Activated CD8-positive, alpha-beta memory T cell treated with anti-CD3 and anti-CD28 coated beads for 36 hours (primary cell): ENCODE results near the gene FGF1. TPM values are rescaled to one million over a fixed set of nuclear protein-coding genes. Genes with fewer than 3 reads are reported as not detected.

Experiments used
- CTCF ChIA-PET: fragments of 350-600 bp; sonication (Branson Sonifier 250); formaldehyde crosslinking; loops from one replicate; lab custom pipeline; 2021; ENCODE audit warnings: antibody characterized with exemption; lab: Charles Lee
- POLR2A ChIA-PET: fragments of 350-600 bp; sonication (Branson Sonifier 250); formaldehyde crosslinking; loops from one replicate; lab custom pipeline; 2021; ENCODE audit warnings: antibody characterized with exemption; lab: Charles Lee
- total RNA-seq, 2 experiments: library from RNA; stranded (reverse); gene quantifications; one replicate each; pipeline ENCODE4 v1.2.3, GENCODE V29; 2021

The FGF1 gene
- total RNA-seq, 2 experiments from 2014 or later: not detected

- CTCF ChIA-PET: no interaction called here
- POLR2A ChIA-PET: no interaction called here
These were observed 77.8 kb downstream of the FGF1 start for GRCh38 chr5:142608081-142608480.

DNA sequence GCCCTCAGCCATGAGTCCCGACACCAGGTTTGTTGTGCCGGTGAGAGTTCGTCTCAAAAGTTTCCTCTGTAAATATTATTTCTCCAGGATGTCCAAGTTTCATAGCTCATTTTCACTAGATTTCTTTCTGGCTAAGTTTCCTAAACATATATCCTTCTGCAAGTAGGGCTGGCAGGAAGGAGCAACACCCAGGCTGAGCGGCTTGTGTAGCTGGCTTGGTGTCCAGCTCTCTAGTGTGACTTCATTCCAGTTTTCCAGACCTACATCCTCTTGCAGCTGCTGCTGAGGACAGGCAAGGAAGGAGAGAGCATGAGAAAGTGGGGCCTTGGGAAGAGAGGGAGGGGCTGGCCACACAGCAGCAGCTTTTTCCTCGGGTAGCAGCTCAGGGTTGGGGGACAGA is 80.3 kb downstream of the FGF1 start:
- CTCF ChIA-PET: interaction anchor here (1.0 to 3.1 kb wide), 4 partner anchors 10 to 108 kb away, joined by 3 to 12 read pairs (median 3); no protein-coding TSS in a partner anchor
- POLR2A ChIA-PET: interaction anchor here (0.7 kb wide), 1 partner anchor 1386 kb away, joined by 3 read pairs; no protein-coding TSS in a partner anchor

DNA sequence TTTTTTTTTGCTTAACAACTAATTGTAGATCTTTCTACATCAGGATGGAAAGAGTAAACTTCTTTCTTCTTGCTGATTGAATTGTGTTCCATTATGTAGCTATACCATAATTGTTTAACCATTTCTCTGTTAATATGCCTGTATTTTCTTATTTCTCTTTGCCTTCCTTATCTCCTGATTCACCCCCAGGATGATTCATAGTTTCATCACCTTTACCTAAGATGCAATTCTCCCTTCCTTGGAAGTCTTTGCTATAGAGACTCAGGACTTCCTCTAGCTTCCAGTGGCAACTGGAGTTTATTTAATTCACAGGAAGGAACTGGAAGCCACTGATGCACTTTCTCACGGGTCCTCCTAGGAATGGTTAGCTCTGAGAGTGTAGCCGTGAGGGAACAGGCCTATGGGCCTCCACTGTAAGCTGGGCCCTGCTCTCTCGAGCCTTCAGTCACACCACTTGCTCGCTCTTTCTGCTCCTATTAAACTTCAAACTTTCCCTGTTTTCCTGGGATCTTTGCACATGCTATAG is 83.1 kb downstream of the FGF1 start:
- ChIA-PET POLR2A (no interaction called here), CTCF (no interaction called here)

GRCh38 chr5:142601432-142601831 is 84.5 kb downstream of the FGF1 start:
- POLR2A ChIA-PET: no interaction called here
- CTCF ChIA-PET: no interaction called here

DNA sequence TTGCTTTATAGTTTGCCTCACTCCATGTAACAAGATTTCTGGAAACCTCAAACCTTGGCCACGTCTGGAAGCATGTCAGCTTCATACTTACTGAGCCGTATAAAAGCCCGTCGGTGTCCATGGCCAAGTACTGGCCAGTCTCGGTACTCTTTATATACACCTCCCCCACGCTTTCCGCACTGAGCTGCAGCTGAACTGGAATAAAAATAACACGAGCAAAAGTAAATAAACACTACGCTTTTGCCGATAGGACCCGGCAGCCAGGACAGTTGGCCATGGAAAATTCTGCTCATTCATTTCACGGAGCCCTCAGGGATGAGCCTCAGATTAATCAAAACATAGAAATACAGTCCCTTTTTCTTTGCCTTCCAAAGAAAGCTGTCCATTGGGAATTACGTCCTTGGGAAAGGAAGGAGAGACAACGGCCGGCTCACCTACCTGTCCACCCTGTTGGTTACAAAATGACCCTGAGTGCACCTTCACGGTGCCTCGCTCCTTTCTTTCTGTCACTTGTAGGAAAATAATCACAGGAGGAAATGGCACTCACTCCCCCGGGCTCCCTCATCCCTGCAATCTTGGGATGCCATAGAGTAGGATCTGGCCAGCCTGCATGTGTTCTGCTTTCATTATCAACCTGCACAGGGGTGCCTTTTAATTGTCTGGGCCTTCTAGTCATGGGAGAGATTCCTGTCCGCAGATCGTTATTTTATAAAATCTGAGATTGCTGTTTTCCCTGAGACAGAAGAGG is 85.1 kb downstream of the FGF1 start:
- ChIA-PET CTCF (no interaction called here), POLR2A (no interaction called here)

- POLR2A ChIA-PET: no interaction called here
- CTCF ChIA-PET: interaction anchor here (0.8 to 2.1 kb wide), 3 partner anchors 10 to 113 kb away, joined by 3 to 7 read pairs (median 3); no protein-coding TSS in a partner anchor
These were observed 85.8 kb downstream of the FGF1 start for GRCh38 chr5:142600092-142600491.

DNA sequence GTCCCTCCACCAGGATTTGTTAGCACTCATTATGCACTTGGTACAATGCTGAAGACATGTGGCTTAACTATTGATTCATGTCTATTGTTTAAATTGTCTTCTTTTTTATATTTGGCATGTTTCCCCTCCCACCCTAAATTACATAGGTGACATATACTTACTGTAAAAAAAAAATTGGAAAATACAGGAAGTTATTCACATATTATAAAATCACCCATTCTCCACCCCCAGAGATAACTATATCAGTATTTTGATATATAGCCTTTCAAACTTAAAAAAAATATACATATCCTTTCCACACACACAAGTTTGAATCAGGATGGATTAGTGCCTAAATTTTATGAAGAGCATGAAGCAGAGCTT is 87.6 kb downstream of the FGF1 start:
- POLR2A ChIA-PET: no interaction called here
- CTCF ChIA-PET: interaction anchor here (1.8 to 2.1 kb wide), 2 partner anchors 11 to 12 kb away, joined by 5 to 7 read pairs; no protein-coding TSS in a partner anchor

GRCh38 chr5:142597546-142598337 is 88.1 kb downstream of the FGF1 start:
- CTCF ChIA-PET: interaction anchor here (1.8 to 2.1 kb wide), 2 partner anchors 10 to 12 kb away, joined by 5 to 7 read pairs; no protein-coding TSS in a partner anchor

DNA sequence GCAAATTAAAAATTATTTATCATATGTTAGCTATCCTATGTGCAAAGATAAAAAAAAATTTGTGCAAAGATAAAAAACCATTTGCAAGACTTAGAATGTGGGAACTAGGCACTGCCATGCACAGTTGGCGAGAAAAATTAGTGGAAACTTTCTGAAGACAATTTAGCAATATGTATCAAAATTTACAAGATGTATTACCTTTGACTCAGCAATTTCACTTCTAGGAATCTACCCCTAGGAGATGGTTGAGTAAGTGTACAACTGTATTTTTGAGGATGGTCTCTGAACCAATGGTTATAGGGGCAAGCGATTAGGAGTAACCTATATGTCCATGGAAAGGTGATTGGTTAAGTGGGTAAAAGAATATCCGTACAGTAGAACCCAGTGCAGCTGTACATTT is 88.9 kb downstream of the FGF1 start:
- CTCF ChIA-PET: interaction anchor here (1.8 kb wide), 1 partner anchor 10 kb away, joined by 5 read pairs; no protein-coding TSS in a partner anchor
- POLR2A ChIA-PET: no interaction called here

More at GRCh38 chr5:142597546-142598337, 88.1 kb downstream of the FGF1 start:
- POLR2A ChIA-PET: no interaction called here

- ChIA-PET CTCF (no interaction called here), POLR2A (no interaction called here)
These were observed 93.5 kb downstream of the FGF1 start for GRCh38 chr5:142592365-142592764.

GRCh38 chr5:142590451-142591231 is 95.2 kb downstream of the FGF1 start:
- POLR2A ChIA-PET: no interaction called here
- CTCF ChIA-PET: interaction anchor here (1.8 kb wide), 1 partner anchor 108 kb away, joined by 5 read pairs; no protein-coding TSS in a partner anchor

- CTCF ChIA-PET: interaction anchor here (1.4 kb wide), 1 partner anchor 13 kb away, joined by 3 read pairs; no protein-coding TSS in a partner anchor
- POLR2A ChIA-PET: no interaction called here
These were observed 96.2 kb downstream of the FGF1 start for GRCh38 chr5:142589720-142590119.

DNA sequence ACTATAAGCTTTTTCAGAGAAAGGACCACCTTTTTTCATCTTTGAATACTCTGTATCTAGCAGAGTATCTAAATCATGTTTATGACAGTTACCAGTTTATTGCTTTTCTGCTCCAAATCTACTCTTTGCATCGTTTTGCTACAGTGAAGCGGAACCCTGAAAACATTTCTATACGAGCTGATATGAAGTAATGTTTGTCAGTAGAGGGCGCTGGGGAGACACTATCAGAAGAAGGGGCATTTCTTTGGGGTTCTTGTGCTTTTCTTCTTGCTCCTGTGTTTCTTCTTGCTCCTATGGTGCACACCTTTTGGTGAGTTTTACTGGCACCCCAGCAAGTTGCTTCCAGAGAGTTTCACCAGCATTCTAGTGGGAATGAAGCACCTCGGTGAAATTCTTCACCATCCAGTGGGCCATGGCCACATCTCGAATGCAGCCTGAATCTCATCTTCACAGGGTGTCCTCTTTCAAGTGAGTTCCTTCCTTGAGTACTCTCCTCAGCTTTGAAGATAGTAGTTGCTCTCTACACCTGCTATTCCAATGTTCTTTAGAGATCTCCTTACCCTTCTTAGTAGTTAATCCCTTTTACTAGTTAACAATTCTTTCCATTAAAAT is 98.4 kb downstream of the FGF1 start:
- ChIA-PET CTCF (interaction anchor here (0.6 to 1.3 kb wide), 4 partner anchors 11 to 420 kb away, joined by 3 to 5 read pairs (median 3); no protein-coding TSS in a partner anchor), POLR2A (no interaction called here)

GRCh38 chr5:142586552-142586951 is 99.3 kb downstream of the FGF1 start:
- POLR2A ChIA-PET: no interaction called here
- CTCF ChIA-PET: interaction anchor here (1.0 to 1.6 kb wide), 3 partner anchors 11 to 111 kb away, joined by 3 to 6 read pairs (median 3); no protein-coding TSS in a partner anchor

- ChIA-PET CTCF (interaction anchor here (0.7 to 1.6 kb wide), 2 partner anchors 8 to 10 kb away, joined by 3 to 6 read pairs; no protein-coding TSS in a partner anchor), POLR2A (no interaction called here)
These were observed 100.4 kb downstream of the FGF1 start for GRCh38 chr5:142585451-142585850.

GRCh38 chr5:142584891-142585290 is 101.0 kb downstream of the FGF1 start:
- ChIA-PET CTCF (interaction anchor here (0.7 kb wide), 1 partner anchor 9 kb away, joined by 3 read pairs; no protein-coding TSS in a partner anchor), POLR2A (no interaction called here)

DNA sequence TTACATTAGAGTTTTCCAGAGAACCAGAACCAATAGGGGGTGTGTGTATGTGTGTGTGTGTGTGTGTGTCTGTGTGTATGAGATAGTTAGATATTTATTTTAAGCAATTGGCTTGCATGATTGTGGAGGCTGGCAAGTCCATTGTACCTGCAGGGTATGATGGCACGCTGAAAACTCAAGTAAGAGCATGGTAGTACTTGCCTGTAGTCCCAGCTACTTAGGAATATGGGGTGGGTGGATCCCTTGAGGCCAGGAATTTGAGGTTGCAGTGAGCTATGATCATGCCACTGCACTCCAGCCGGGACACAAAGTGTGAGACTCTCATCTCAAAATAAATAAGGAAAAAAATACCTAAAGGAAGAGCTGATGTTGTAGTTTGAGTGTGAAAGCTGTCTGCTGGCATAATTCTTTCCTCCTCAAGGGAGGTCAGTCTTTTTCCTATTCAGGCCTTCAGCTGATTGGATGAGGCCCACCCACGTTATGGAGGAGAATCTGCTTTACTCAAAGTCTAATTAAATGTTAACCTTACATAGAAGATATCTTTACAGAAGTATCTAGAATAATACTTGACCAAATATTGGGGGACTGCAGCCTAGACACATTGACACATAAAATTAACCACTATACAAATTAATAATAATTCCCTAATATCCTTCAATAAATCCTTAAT is 107.6 kb downstream of the FGF1 start:
- CTCF ChIA-PET: interaction anchor here (0.8 kb wide), 1 partner anchor 417 kb away, joined by 3 read pairs; no protein-coding TSS in a partner anchor

GRCh38 chr5:142576804-142577203 is 109.1 kb downstream of the FGF1 start:
- ChIA-PET POLR2A (no interaction called here), CTCF (interaction anchor here (1.2 kb wide), 1 partner anchor 12 kb away, joined by 3 read pairs; no protein-coding TSS in a partner anchor)

More for the DNA sequence above, 107.6 kb downstream of the FGF1 start:
- POLR2A ChIA-PET: no interaction called here
